CD4-positive, alpha-beta T cell treated with Interleukin-15 for 4 hours (primary cell): ENCODE data around the gene PDGFC.
"Not testable (repeated sequence)": the region's sequence is repeated elsewhere in the genome, so short reads cannot be mapped to it uniquely, and the experiment has no call there.

ENCODE experiments used
- DNase-seq: peaks from one replicate; pipeline ENCODE4 v3.0.0-alpha.2; 2020; ENCODE audit warnings: low spot score

PDGFC gene

DNA sequence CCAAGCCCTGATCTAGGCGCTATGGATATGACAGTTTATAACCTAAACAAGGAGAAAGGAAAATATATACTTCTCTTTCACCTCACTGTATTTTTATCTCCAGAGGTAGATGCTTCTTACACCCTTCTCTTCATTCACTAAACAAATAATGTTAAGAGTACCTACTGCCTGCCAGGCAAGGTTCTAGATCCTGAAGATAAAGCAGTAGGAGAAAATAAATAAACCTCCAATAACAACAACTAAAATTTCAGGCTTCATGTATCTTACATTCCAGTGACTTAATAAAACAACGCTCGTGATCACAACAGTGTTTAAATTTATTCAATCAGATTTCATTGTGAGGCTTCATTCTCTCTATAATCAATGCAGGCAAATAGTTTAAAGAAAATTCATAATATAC lies 20.7 kb downstream of the PDGFC start:
- DNase-seq: no peak

- no peak for DNase-seq
Measured at GRCh38 chr4:156950090-156950489, 21.5 kb downstream of the PDGFC start.

DNA sequence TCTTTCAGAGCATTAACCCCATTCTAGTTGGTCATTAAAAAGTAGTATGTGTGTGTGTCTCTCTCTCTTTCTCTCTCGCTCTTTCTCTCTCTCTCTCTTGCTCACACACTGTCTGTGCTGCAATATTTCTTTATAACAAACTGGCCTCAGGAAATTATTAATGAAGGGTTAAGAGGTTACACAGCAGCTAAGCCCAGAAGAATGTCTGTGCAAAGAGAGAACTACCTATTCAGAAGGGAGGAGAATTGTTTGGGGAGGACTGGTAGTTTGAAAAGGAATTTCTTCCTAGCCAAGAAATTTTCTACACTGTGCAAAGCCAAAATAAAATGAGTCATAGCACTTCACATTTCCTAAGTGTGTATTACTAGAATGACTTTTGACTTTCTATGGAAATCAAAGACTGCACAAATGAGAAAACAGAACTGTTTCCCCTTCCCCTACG lies 22.2 kb downstream of the PDGFC start:
- DNase-seq: no peak

GRCh38 chr4:156948738-156949137 lies 22.9 kb downstream of the PDGFC start:
- DNase-seq: no peak

DNA sequence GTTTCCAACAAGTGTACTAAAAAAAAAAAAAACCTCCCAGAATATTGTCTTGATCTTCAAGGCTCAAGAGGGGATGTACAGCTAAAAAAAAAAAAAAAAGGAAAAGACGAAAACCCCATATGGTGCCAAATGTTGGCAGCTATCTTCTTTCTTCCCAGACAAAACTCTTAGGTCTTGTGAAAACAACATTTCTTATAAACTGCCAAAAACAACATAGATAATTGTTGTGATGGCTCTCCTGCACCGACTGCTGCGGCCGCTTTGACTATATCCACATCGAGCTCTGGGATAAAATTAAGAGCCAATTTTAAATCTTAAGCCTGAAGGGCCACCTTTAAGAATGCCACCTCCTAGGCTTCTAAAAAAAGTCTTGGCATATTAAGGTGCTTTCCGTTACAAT lies 23.5 kb downstream of the PDGFC start:
- no peak for DNase-seq

DNA sequence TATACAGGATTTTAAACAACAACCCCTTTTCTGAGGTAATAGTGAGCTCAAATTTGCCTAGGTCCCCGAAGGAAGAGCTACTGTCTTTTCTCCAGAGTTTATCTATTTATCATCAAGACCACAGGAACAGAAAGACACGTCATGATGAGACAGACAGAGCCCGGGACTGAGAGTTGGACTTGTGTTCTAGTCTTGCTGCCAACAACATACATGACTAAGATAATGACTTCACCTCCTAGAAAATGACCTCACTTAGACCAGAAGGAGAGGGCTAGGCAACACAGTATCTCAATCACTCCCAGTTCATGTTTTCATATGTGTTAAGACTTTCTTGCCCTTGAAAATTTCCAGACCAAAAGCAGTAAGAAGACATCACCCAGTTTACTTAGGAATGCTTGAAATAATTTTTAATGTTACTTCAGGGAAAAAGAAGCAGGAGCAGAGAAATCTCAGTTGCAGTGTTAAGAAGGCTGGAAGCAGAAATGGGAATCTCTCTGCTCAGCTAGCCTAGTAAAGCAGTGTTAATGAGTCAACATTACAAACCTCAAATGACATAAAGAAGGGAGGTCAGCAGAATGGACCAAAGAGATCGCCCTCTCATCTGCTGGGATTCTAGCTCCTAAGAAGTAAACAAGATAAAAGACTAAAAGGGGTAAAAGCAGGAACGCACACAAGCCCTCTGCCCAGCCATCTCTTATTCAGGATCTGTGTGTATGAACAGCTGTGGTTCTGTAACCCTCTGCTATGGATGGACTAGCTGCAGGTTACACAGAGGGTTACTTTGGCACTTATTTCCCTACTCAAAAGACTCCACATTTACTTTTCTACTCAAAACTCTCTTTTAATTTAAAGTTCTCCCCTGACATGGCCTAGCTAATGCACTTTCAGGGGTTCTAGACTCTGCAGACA lies 24.8 kb downstream of the PDGFC start:
- no peak for DNase-seq

DNA sequence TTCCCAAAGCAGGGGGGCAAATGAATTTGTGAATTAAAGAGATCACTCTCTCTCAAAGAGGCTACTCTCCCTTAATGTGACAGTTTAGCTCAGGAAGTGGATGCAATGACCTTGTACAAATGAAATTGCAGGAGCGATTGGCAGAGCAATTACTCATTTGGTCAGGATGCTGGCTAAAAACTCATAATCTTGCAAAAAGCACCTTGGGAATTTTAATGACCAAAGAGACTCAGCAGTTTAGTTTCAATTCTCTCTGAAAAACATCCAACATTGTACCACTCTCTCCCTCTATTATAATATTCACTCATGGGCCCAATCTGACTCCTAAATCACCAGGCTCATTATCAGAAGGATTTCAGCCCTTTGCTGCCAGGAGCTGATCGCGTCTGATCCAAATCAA lies 26.1 kb downstream of the PDGFC start:
- DNase-seq: no peak

- DNase-seq: no peak
Measured at GRCh38 chr4:156942991-156943390, 28.6 kb downstream of the PDGFC start.

DNA sequence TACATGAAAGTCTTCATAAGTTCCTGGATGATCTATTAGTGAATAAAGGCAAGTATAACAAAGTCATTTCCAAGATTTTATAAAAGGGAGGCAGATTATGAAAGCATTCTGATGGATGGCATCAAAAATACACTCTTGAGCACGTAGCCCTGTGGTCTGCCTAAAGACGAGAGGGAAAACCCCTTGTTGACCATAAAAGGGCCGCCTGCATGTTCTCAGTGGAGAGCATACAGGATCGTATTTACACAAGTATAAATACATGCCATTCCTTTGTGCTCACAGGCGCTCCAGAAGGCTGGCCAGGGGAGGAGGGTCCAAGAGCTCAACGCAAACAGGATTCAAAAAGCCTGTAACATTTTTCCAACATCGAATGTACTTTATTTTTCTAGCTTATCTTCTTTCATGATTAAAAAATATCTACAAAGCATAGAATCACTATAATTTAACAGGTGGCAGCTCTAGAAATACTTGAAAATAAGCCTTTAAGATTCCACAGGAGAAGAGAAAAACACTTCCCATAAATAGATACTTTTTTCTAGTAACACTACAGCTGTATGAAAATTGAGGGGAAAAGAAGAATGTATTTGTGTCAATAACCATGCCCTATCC lies 29.6 kb downstream of the PDGFC start:
- DNase-seq: no peak

GRCh38 chr4:156939801-156940200 lies 31.8 kb downstream of the PDGFC start:
- no peak for DNase-seq

GRCh38 chr4:156939139-156939538 lies 32.5 kb downstream of the PDGFC start:
- DNase-seq: no peak

- no peak for DNase-seq
Measured at GRCh38 chr4:156934259-156934635, 37.4 kb downstream of the PDGFC start.

DNA sequence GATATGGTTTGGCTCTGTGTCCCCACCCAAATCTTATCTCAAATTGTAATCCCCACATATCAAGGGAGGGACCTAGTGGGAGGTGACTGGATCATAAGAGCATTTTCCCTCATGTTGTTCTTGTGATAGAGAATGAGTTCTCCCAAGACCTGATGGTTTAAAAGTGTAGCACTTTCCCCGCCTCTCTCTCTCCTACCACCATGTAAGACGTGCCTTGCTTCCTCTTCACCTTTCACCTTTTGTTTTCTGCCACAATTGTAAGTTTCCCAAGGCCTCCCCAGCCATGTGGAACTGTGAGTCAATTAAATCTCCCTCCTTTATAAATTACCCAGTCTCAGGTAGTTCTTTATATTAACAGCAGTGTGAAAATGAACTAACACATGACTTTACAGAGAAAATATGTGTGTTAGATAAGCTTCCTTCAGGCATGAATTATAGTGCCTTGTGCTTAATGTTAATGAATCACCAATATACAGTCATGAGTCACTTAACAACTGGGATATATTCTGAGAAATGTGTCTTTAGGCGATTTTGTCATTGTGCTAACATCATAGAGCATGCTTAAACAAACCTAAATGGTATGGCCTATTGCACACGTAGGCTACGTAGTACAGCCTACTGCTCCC lies 37.9 kb downstream of the PDGFC start:
- DNase-seq: no peak

GRCh38 chr4:156932360-156932759 lies 39.2 kb downstream of the PDGFC start:
- not testable (repeated sequence) for DNase-seq

DNA sequence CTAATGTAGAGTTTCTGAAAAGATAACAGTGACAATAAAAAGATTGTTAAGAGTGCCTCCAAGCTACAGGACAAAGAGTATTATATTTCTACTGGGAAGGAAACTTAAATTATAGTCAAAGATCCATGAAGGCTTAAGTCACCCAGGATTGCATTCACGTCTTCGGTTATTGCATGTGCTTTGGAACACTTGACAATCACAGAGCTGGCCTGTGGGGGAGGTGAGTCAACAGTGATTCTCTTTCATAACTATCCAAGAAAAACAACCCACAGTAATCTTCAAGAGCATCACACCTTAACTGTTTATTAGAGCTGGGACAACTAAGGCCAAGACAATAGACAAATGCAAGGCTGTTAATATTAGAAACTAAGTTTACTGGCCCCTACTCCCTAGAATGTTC lies 40.3 kb downstream of the PDGFC start:
- DNase-seq: no peak

DNA sequence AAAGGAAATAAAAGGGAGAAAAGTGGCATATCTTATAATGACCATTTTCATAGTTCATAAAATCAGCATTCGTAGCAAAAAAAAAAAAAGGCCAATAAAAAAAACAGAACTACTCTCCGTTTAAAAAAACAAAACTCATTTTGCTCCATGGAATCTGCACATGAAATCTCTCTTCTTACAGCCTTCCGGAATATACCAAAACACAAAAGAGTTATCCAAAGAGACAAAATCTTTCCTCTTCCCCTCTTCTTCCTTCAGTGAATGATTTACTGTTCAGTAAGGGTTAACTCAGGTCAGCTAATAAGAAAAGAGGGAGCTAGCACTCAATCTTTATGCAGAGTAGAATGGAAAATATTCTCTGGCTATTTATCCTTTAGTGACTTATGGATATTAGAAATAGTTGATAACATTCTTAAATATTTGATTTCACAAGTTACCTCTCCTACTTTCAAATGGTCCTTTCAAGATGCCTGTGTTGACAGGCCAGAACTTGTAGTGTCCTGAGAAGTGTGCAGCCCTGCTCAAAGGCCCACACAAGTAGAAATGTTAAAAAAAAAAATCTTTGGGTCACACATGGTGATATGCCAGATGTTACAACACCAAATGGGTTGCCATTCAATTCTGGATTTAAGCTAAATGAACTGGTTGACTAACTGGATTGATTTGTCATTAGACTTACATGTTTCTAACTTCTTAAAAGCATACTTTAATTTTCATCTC lies 42.1 kb downstream of the PDGFC start:
- no peak for DNase-seq

GRCh38 chr4:156924774-156925315 lies 46.8 kb downstream of the PDGFC start:
- no peak for DNase-seq

DNA sequence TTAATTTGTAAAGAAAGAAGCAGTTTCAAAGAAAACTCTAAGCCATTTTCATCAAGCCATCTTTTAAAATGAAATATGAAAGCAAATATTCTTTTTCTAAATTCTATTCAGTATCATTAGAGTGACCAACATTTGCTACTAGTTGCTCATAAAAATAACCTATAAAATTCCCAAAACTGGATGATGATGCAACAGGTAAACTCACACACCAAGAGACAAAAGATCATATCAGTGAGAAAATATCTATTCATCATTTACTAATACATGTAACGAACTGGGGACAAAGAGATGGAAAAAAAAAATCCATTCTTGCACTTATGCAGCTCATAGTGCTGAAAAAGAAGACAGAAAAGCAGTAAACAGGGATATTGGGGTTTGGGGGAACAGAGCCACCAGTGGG lies 48.1 kb downstream of the PDGFC start:
- no peak for DNase-seq

DNA sequence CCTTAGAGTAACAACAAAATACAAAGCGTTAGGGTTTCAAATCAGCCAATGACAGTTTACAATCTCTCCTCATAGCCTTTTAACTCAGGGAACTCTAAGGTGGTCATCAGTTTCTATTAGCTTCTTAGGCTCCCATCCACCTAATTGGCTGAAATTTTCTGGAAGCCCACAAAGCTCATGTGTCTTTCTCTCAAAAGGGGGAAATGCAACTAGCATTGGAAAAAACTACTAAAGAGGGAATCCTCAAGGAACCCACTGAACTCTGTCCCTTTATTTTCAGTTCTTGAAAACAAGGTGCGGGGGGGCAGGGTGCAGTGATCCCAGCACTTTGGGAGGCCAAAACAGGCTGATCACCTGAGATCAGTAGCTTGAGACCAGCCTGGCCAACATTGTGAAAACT lies 56.4 kb downstream of the PDGFC start:
- no peak for DNase-seq

GRCh38 chr4:156913234-156913633 lies 58.4 kb downstream of the PDGFC start:
- DNase-seq: no peak

DNA sequence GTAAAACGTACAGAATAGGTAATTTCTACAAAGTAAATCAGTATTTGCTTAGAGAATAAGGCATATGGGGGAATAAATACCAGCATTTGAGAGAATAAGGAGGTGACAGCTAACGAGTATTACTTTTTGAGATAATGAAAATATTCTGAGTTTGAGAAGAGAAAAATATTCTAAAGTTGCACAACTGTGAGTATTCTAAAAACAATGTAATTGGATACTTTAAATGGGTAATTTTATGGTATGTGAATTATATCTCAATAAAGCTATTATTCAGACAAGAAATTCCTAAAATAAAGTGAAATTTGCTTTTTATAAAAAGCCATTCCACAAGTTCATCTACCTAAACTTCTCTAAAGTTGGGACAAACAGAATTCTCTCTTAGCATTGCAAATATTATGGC lies 62.6 kb downstream of the PDGFC start:
- DNase-seq: no peak

DNA sequence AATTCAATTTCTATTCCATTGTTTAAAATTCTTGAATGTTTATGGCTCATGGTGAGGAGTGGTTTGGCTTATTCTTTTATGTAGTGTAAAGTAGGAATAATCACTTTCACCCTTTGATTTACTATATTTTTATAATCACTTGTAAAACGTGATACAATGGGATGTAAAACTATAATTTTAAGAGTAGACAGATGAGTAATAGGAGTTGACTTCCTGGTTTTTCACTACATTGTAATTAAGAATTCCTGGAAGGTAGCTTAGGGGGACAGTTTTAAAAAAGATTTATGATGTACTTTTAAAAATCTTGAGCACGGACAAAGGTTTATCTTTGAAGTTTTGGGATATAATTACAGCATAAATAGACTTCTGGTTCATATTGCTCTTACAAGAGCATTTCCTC lies 65.3 kb downstream of the PDGFC start:
- DNase-seq: no peak
